ENCODE data around the gene CHN1. TPM values are rescaled to one million over a fixed set of nuclear protein-coding genes. Genes with fewer than 3 reads are reported as not detected.

Gene CHN1
- 45.0 and 46.6 TPM in 2 replicates for total RNA-seq (ENCODE audit: low replicate concordance)

DNA sequence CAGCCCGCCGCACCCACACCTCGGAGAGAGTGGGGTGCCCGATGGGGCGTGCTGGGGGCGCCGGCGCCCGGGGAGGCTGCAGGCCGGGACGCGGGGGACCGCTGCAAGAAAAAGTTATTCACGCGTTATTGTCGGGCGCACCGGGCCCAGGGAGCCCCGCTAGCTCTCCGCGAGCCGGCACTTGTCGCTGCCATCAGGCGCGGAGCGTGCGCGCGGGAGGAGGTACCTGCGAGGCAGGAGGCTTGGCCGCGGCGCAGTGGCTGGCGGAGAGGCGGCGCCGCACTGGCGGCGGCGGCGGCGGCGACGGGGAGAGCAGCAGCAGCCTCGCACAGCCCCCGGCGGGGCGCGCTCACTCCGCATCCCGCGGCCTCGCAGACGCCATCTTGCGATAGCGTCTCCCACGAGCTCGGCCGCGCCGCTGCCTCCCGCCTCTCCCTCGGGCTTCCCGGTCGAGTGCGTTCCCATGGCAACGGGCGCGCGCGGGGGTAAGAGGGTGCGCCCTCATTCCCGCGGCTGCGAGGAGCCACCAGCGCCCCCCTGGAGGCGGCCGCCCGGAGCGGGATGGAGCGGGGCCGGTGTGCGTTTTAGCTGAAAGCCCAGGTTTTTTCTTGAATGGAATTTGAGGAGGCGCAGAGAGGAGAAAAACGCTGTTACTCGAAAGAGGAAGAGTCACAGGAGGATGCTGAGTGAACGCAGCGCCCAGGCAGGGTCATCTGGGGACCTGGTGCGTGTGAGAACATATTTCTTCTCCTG is at the start of gene CHN1:
Gene CHN1, minus strand, starts transcription at position 402 of the 753 bp plus-strand sequence. CDS start 469 bp downstream, outside the sequence.
- H3K4me2 ChIP-seq: peak within 1 kb of the TSS; percentile 99
- H3K27me3 ChIP-seq: no peaks in the 10 kb centered on the region
- no peaks in the 10 kb centered on the region for H3K36me3 ChIP-seq
- peaks cover 14% of the 10 kb centered on the region for H4K20me1 ChIP-seq (ENCODE audit: low read depth)
- Mint-ChIP-seq H3K9me3 (no peaks in the 10 kb centered on the region), H3K4me3 (peak within 1 kb of the TSS; percentile 99), H3K36me3 (no peaks in the 10 kb centered on the region), H3K4me1 (peaks cover 42% of the 10 kb centered on the region), H3K27ac (peak within 1 kb of the TSS; percentile 100), H3K27me3 (ENCODE audit: insufficient read depth, low read depth) (peaks cover 2% of the 10 kb centered on the region)
- TF ChIP-seq CTCF (IDR thresholded peaks at IDR 0.05) (peak; percentile 38), EZH2 (IDR thresholded peaks at IDR 0.05) (peak; percentile 37), EZH2phosphoT487 (IDR thresholded peaks at IDR 0.05) (no peak)
- peaks cover 63% of the 10 kb centered on the region for H3K4me1 ChIP-seq
- peak within 1 kb of the TSS; percentile 97 for H3K4me3 ChIP-seq
- H3K79me2 ChIP-seq (ENCODE audit: low read depth): peaks cover 53% of the 10 kb centered on the region
- H2AFZ ChIP-seq (replicated peaks): peak within 1 kb of the TSS; percentile 90
- H3K9ac ChIP-seq: peak within 1 kb of the TSS; percentile 65
- no peaks in the 10 kb centered on the region for H3K9me3 ChIP-seq (ENCODE audit: low read depth)
- peak within 1 kb of the TSS; percentile 92 for H3K27ac ChIP-seq
- peak; percentile 96 for DNase-seq (ENCODE audit: low spot score)
- peaks cover 48% of the 10 kb centered on the region for H3F3A ChIP-seq (ENCODE audit: low read depth)

DNA sequence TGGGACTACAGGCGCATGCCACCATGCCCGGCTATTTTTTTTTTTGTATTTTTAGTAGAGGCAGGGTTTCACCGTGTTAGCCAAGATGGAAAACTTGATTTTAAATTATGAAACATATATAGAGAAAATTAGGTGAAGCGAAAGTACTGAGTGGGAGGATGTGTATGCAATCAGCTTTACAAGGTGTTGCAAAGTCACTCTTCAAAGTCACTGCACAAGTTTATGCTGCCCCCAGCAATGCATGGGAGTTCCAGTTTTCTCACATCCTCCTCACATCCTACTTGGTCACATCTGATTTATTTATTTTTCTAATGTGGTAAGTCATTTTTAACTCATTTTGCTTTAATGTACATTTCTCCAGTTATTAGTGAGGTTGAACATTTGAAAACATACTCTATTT is 49.2 kb upstream of the CHN1 start:
- no peak overlapping the region for H3K27ac ChIP-seq
- Mint-ChIP-seq H3K4me1 (peaks cover 12% of the 10 kb centered on the region), H3K27me3 (ENCODE audit: insufficient read depth, low read depth) (peaks cover 2% of the 10 kb centered on the region), H3K27ac (no peak overlapping the region), H3K36me3 (peaks cover 8% of the 10 kb centered on the region), H3K9me3 (peaks cover 4% of the 10 kb centered on the region), H3K4me3 (no peak overlapping the region)
- H3K79me2 ChIP-seq (ENCODE audit: low read depth): no peaks in the 10 kb centered on the region
- no peaks in the 10 kb centered on the region for H3K36me3 ChIP-seq
- H3F3A ChIP-seq (ENCODE audit: low read depth): peaks cover 8% of the 10 kb centered on the region
- no peaks in the 10 kb centered on the region for H4K20me1 ChIP-seq (ENCODE audit: low read depth)
- no peak overlapping the region for H3K4me2 ChIP-seq
- H3K4me3 ChIP-seq: no peak overlapping the region
- no peaks in the 10 kb centered on the region for H3K9me3 ChIP-seq (ENCODE audit: low read depth)
- no peak for DNase-seq (ENCODE audit: low spot score)
- H3K4me1 ChIP-seq: peaks cover 16% of the 10 kb centered on the region
- no peak overlapping the region for H2AFZ ChIP-seq (replicated peaks)
- H3K9ac ChIP-seq: no peak overlapping the region
- TF ChIP-seq EZH2phosphoT487 (IDR thresholded peaks at IDR 0.05): no peak
- no peak for TF ChIP-seq EZH2 (IDR thresholded peaks at IDR 0.05)
- TF ChIP-seq CTCF (IDR thresholded peaks at IDR 0.05): no peak
- H3K27me3 ChIP-seq: no peaks in the 10 kb centered on the region

DNA sequence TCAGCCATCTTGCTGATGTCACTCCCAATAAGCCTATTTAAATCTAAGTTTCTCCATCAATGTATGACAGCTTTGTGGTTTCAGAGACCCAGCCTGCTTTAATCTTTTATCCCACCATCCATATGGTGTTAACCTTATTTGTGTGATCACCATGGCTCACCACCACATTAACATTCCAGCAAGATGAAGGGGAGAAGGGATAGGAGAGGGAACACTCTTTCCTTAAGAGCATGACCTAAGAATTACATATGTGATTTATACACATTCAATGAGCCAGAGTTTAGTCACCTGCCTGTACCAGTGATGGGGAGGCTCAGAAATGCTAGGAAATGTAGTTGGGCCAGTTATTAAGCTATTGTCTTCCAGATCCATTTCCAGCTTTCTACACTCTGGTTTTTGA is 44.5 kb upstream of the CHN1 start:
- Mint-ChIP-seq H3K4me3 (no peak overlapping the region), H3K27me3 (ENCODE audit: insufficient read depth, low read depth) (no peaks in the 10 kb centered on the region), H3K27ac (no peak overlapping the region), H3K9me3 (peaks cover 9% of the 10 kb centered on the region), H3K4me1 (no peaks in the 10 kb centered on the region), H3K36me3 (no peaks in the 10 kb centered on the region)
- Histone ChIP-seq H3K4me2 (no peak overlapping the region), H2AFZ (replicated peaks) (no peak overlapping the region), H3K4me3 (no peak overlapping the region), H3K79me2 (ENCODE audit: low read depth) (no peaks in the 10 kb centered on the region), H3K9ac (no peak overlapping the region), H3K4me1 (no peaks in the 10 kb centered on the region), H3K27ac (no peak overlapping the region), H4K20me1 (ENCODE audit: low read depth) (no peaks in the 10 kb centered on the region), H3K27me3 (no peaks in the 10 kb centered on the region), H3K36me3 (no peaks in the 10 kb centered on the region), H3F3A (ENCODE audit: low read depth) (no peaks in the 10 kb centered on the region), H3K9me3 (ENCODE audit: low read depth) (no peaks in the 10 kb centered on the region)
- TF ChIP-seq EZH2 (IDR thresholded peaks at IDR 0.05) (no peak), EZH2phosphoT487 (IDR thresholded peaks at IDR 0.05) (no peak), CTCF (IDR thresholded peaks at IDR 0.05) (no peak)
- no peak for DNase-seq (ENCODE audit: low spot score)

Measured in neural progenitor cell (in vitro differentiated cells).